A549 (cell line): Measurements from ENCODE around the gene TRMT1.

ENCODE experiments used
- CTCF ChIP-seq: fragments of >200 bp; sonication (Bioruptor Twin); formaldehyde crosslinking; IDR thresholded peaks from 3 replicates; pipeline ENCODE4 v1.5.1; 2016
- EHMT2 ChIP-seq: fragments of 200-600 bp; sonication (generic); IDR thresholded peaks from 2 replicates; pipeline ENCODE4 v1.6.1; 2016; ENCODE audit warnings: antibody characterized with exemption, low read depth, mild to moderate bottlenecking, moderate library complexity
- USF2 ChIP-seq: fragments of 450-650 bp; IDR thresholded peaks from 2 replicates; pipeline ENCODE4 v1.6.1; 2014; ENCODE audit warnings: antibody characterized with exemption

GRCh38 chr19:13099073-13099999 is 17.2 kb downstream of the TRMT1 start:
- TF ChIP-seq CTCF (no peak), USF2 (no peak), EHMT2 (no peak)
